Measurements from ENCODE around the gene DNAJC24.

The DNAJC24 gene

DNA sequence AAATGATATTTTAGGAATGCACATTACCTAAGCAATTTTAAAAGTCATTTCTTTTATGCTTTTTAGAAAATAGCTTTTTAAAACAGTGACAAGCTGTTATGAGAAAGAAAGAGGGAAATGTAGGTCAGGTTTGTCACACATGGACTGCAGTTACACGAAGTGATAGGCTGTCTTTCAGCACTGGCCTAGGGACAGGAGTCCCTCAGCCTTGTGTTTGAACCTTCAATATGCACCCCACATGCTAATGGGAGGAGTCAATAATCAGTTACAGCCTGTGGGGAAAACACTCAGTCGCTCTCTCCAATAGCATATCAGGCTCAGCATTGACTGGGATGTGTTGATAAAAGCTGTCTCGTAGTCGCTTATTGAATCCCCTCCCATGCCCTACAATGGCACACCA lies 45.8 kb downstream of the DNAJC24 start:
- DNase-seq (ENCODE audit: low spot score), result no peak

DNA sequence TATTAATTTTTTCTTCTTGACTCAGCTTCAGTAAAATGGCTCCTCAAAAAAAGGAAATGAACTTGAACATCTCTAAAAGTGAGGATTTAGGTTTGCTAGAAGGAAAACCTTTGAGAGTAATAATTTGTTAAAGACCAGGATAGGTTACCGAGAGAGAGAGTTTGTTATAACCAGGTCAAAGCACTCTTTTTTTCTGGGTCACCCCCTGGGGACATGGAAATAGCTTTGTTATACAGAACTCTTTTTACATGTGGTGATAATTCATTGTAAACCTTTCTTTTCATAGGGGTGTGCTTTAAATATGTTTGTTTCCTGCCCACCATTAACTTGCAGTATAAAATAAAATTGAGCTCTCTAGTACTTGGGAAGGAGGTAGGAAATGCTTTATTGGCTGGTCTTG lies 47.7 kb downstream of the DNAJC24 start:
- DNase-seq (ENCODE audit: low spot score), result no peak

DNA sequence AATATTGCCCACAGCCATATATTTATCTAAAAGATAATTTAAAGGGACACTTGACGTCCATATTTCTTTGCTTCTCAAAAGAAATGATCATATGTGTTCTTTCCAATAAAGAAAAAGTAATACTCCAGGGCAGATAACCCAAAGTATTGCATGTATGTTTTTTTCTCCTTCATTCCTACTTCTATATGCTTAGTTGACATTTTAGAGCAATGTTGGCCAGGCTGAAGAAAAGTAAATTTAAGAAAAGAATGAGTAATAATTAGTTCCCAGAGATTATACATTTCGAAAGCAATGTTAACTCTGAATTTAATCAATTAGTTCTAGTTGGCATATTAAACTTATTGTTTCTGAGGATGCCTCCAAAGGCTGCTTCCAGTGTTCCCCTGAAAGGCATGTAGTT lies 48.2 kb downstream of the DNAJC24 start:
- no peak for DNase-seq (ENCODE audit: low spot score)

DNA sequence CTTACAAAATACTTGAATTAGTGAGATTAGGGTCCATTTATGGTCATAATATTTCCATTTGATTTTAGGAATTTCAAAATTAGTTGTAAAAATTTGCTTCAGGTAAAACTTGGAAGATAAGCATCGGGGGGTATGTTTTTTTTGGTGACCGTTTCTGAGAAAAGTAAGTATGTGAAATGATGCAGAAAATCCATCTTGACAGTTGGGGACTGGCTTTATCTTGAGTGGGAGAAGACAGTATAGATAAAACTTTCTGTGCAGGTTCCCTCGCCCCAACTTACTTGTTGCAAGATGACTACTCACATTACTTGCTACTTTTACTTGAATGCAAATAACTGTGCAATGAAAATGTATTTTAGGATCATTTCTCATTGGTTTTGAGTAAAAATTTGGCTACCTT lies 49.5 kb downstream of the DNAJC24 start:
- DNase-seq (ENCODE audit: low spot score), result no peak

DNA sequence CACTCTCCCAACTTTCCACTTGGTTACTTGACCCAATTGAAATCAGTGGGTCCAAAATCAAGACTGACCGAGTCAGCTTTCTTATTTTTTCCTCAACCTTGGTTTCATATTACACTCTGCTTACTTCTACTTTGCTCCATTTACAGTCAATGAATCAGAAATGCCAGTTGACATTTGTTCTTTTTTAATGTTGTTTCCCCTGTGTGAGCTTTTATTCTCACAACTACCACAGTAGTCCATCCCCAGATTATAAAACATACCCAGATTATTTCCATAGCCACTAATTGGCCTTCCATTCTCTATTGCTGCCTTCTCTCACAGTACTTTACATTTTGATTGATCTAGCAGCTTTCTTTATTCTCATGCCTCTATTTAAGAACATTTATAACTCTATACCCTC lies 50.0 kb downstream of the DNAJC24 start:
- no peak for DNase-seq (ENCODE audit: low spot score)

DNA sequence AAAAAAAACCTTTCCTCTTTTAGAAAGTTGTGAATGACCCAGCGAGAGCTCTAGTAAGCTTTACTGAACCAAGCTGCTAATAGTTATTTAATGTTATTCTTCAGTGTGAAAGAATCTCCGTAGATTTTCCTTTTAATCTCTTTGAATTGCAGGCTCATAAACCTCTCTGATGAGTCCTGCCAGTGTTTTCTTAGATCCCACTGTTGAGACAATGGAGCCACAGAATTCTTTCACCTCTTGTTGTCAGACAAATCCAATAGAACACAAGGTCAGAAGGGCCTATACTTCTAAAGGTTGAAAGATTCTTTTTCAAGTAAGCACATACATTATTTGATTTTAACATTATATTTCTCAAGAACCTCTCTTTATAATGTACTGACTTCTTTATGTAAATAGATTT lies 52.2 kb downstream of the DNAJC24 start:
- DNase-seq (ENCODE audit: low spot score), result no peak

DNA sequence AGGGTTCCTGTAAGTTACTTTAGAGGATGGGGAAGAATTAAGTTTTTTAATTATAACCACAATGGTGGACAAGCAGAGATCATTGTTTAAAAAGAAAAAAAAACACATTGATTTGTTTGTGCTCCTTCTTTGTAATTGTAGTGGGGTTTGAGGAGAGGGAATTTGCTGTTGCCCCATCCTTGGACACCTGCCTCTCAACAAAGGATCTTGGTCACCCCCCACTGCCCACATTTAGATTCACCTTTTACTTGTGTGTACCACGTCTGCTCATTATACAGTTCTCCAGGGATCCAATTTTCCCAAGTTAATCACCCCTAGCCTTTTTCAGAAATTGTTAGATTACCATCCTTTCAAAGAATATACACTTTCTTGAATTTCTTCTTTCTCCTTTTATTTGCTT lies 53.0 kb downstream of the DNAJC24 start:
- DNase-seq (ENCODE audit: low spot score), result no peak

DNA sequence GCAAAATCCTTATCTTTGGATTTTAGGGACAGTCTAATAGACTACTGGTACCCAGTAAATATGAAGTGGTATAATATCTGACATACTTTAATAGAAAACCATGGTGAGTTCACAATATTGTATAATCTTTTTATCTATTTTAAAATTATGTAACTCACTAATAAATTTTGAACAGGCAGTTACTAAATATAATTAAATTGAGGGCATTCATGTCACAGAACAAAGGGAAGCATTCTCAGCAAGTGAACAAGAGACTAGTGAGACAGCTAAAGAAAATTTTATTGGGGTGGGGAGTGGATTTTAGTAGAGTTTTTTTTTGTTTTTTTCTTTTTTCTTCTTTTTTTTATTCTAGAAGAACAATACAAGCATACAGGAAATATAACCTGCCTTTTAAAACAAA lies 55.0 kb downstream of the DNAJC24 start:
- DNase-seq (ENCODE audit: low spot score), result no peak

DNA sequence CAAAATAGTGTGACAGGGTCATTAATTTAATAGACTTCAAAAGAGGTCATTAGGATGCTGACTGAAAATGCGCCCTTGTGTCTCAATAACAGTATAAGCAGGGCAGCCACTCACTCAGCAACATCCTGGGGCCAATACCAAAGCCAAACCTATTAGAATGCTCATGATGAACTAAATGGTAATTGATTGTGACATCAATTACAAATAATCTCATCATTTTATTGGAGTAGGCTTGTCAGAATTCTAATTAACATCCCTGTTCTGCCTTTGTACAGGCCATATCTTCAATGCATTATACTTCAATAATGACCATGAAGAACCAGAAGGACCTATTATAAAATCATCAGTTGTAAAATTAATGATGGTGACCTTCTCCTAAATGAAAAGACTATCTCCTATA lies 64.2 kb downstream of the DNAJC24 start:
- no peak for DNase-seq (ENCODE audit: low spot score)

DNA sequence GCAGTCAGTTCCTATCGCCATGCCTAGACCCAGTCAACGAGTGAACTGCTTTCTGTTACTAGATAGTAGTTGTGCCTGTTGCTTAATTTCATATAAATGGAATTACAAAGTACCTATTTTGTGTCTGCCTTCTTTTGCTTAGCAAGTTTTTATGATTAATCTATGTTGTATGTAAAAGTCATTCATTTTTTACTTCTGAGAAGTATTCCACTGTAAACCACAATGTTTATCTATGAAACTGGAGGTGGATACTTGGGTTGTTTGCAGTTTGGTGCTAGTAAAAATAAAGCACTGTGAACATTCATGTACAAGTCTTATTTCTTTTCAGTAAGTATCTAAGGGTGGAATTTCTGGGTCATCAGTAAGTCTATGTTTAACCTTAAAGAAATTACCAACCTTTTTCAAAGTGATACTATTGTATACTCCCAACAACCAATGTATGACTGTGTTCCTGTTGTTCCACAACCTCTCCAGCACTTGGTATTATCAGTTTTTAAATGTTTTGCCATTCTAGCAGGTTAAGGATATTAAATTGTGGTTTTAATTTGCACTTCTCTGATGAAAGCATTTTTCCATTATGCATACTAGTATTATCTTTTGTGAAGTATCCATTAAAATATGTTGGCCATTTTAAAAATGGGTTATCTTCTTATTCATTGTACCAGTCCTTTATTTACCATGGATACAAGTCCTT lies 68.2 kb downstream of the DNAJC24 start:
- DNase-seq (ENCODE audit: low spot score), result no peak

DNA sequence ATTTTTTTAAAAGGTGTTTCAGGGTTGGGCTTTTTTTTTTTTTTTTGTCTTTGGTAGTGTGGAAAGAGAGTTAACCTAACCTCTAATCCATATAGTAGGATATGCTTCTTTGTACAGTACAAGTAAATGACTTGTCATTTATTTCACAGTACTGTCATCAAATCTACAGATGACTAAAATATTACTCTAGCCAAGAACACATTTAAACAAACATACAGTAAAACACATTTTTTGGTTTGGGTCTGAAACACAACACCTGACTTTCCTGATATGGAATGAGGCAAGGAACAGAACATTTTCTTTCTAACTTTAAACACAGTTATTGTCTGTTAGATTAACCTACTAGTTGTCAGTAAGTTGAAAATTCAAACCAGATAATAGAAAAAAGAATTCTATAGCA lies 71.6 kb downstream of the DNAJC24 start:
- DNase-seq (ENCODE audit: low spot score), result no peak

DNA sequence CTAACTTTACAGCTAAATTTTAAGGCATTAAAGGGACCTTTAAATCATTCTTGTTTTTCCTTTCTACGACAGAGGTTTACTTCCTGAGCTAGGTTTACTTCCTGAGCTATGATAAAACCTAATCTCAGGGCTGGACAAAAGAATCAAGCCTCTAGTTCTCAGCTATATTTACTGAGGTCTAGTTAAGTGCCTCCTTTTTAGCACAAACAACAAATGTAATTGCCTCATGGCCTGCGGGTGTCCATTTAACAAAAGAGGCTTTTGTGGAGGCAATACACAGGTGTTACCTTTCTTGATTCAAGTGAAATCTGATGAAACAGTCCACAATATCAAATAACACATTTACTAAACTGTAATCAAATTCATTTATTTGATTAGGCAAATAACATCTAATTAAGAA lies 72.4 kb downstream of the DNAJC24 start:
- no peak for DNase-seq (ENCODE audit: low spot score)

DNA sequence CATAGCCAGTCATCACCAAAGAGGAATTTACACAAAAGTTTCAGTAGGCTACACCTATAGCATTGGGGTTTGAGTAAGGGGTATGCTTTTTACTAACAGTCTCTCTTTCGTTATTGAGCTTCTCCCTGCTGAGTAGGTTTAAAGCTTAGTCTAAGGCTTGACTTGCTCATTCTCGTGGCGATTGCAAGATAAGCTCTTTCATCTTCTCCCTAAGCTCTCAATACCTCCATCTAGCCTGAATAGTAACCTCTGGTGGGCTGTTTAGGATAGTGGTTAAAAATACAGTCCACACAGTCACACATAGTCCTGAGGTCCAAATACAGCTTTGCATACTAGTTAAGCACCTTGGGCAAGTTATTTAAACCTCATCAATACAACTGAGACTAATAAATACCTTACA lies 74.1 kb downstream of the DNAJC24 start:
- DNase-seq (ENCODE audit: low spot score), result no peak

DNA sequence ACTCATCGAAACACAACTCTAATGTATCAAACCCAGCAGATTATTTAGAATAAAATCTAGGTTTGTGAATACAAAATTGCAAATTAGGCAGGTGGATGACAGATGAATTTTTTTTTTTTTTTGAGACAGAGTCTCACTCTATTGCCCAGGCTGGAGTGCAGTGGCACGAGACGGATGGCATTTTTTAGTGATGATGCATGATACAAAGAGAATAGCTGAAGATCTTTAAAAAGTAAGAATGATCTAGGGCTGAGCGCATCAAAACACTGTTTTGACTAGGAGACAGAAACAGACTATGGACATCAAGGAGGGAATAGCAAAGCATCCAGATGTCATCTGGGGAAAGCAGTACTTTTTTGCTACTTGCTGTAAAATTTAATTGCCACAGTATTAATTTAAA lies 76.0 kb downstream of the DNAJC24 start:
- no peak for DNase-seq (ENCODE audit: low spot score)

DNA sequence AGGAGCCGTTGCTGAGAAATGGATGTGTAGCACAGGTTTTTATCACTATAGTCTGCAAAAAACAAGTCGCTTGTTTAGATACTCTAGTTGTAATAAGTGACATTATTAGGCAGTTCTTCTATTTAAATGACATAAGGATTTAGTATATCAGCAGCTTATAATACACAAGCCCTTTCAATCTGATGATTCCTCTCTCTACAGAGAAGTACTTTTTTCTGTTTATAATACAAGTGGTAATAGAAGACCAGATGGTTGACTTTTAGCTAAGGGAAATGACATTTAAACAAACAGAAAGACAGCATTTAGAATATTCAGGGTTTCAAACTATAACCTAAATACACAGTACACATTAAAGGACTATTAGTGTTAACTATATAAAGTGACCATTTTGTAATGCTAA lies 79.4 kb downstream of the DNAJC24 start:
- DNase-seq (ENCODE audit: low spot score), result no peak

DNA sequence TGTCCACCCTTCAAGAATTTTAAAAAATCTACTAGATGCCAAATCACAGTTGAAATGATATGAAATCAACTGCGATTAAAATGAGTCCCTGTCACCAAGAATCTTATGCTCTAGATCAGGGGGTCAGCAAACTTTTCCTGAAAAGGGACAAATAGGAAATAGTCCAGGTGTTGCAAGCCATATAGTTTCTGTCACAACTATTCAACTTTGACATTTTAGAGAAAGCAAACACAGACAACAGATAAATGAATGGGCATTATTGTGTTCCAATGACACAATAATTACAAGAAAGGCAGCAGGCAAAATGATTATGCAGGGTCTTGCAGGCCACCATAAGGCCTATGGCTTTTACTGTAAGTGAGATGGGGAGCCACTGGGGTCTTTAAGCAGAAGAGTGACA lies 81.2 kb downstream of the DNAJC24 start:
- DNase-seq (ENCODE audit: low spot score), result no peak

DNA sequence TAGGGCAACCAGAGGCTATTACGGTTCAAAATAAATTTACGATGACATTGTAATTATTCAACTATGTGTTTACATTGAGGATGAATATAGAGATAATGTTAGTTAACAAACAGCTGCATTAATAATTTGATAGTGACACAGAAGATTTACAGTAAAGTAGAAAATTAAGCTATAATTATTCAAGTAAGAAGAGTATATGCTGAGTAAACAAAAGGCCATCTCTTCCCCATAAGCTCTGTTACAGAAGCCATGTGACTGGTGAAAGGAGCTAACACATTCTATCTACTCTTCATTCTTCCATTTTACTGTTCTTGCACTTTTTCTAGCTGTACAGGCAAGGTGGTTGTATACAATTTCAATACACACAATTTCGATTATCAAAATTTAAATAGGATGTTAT lies 85.5 kb downstream of the DNAJC24 start:
- no peak for DNase-seq (ENCODE audit: low spot score)

DNA sequence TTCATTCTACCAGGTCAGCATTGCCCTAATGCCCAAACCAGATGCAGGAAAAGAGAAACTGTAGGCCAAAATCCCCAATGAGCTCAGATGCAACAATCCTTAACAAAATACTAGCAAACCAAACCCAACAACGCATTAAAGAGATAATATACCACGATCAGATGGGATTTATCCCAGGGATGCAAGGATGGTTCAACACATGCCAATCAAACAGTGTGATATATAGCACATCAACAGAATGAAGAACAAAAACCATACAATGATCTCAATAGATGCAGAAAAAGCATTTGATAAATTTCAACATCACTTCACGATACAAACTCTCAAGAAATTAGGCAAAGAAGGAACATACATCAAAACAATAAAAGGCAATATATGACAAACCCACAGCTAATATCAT lies 94.8 kb downstream of the DNAJC24 start:
- no peak for DNase-seq (ENCODE audit: low spot score)

DNA sequence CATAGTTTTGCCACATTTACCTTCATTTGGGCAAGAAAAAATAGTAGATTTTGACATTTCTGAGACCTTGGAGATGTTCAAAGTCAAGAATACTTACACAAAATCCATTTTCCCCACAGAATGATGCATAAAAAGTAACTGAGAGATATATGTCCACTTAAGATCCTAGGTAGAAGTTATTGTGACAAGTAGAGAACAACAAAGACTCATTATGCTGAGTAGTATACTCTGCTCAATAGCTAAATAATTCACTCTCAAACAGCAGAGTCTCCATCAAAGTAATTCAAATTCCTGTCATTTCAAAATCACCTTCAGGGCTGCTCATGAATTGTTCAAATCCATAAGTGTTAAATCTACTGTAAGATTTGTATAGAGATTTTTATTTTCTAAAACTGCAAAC lies 104.4 kb downstream of the DNAJC24 start:
- no peak for DNase-seq (ENCODE audit: low spot score)

DNA sequence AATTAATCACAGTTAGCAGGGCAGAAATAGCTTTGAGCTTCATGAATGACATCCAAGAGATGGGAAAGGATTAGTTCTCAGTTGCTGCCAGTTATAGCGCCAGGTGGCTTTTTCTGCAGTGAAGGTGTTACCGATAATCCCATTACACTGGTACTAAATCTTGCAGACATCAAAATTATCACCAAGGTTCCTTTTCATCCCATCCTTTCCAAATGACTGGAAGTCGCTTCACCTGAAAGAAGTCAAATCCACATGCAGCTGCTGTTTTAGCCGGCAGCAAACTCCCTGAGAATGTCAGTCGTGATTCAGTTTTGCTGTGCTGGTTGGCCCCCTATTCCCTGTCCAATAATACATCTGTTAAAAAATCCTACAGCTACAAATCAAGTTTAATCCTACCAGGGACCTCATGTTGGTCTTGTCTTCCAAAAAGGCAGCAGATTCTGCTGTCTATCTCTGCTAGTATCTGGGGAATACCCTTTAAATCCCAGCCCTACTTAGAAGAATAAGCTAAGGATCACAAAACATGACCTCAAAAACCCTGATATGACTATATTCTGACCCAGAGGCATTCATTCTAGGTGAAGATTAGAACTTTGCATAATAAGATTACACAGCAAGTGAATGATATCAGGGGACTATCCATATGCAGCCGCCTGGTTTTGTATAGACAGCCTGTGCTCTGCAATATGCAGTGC lies 108.0 kb downstream of the DNAJC24 start:
- no peak for DNase-seq (ENCODE audit: low spot score)

DNA sequence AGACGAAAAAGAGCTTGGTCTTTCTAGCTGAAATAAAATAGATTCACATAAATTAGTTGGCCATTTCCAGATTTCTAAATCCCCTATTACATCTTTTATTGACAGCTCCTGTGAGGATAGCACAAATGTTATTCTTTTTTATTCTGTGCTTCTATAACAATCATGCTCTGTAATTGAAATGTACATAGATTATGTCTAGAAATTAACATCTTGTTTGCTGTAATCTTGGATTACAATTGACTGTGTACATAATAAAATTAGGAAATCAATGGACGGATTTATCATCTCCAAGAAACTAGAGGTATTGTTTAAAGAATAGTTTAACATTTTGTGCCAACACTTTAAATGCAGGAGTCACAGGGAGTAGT lies 108.5 kb downstream of the DNAJC24 start:
- no peak for DNase-seq (ENCODE audit: low spot score)

DNA sequence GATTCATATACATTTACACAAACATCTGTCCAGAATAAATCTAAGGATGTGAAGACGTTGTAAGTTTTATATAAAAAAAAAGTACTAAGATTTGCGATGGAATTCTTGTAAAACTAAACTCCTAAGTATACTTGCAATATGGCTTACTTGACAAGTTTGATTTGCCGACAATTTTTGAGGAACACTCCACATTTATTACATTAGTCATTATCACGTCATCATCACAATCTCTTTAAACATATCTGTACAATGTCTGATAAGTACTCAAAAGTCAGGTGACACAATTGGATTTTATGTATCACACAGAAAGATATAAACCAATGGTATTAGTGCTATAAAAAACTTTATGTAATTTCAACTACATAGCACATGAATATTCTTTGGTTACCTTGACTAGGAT lies 109.4 kb downstream of the DNAJC24 start:
- DNase-seq (ENCODE audit: low spot score), result no peak

DNA sequence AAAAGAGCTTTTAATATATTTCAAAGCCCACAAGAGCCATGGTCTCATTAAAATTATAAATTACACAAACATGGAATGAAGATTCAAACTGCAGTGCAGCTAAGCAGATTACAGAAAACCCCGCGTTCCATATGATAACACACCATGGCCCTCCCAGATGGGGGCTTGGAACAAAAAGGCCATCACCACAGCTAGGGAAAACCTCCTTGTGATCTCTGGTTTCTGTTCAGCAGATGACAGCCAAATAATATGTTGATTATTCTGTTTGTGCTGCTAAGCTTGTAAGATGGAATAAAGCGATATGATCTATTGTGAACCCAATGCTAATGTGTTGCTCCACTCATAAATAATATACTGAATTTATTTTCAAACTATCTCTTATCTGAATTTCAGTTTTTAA lies 111.3 kb downstream of the DNAJC24 start:
- DNase-seq (ENCODE audit: low spot score), result no peak
